HL-60 (cell line): Measurements from ENCODE around the gene CHPF2.

ENCODE experiments used
- DNase-seq, 2 experiments: peaks; one replicate each; pipeline ENCODE4 v3.0.0-alpha.2; 2010 to 2020; ENCODE audit warnings: low read depth in 1 of 2, low spot score in 1 of 2
- H3K27ac ChIP-seq: fragments of 250-450 bp; sonication (Bioruptor Pico); replicated peaks from 2 replicates; pipeline ENCODE4 v1.5.1; 2020; ENCODE audit warnings: mild to moderate bottlenecking, moderate library complexity
- H3K27me3 ChIP-seq: fragments of 250-450 bp; sonication (Bioruptor Pico); 2 replicates; pipeline ENCODE4 v1.5.1; 2021; ENCODE audit warnings: mild to moderate bottlenecking, moderate library complexity; ENCODE audit not compliant: insufficient read depth, poor library complexity, severe bottlenecking
- H3K4me3 ChIP-seq: replicated peaks from 2 replicates; pipeline ENCODE4 v1.5.1; 2011; ENCODE audit warnings: mild to moderate bottlenecking, control low read depth, low read length; ENCODE audit not compliant: insufficient read depth
- GABPA ChIP-seq: IDR thresholded peaks from 2 replicates; pipeline ENCODE4 v1.6.1; 2012; ENCODE audit warnings: low read depth
- POLR2AphosphoS5 ChIP-seq: IDR thresholded peaks from 2 replicates; pipeline ENCODE4 v1.6.1; 2012; ENCODE audit warnings: low read depth
- SPI1 ChIP-seq: IDR thresholded peaks from 2 replicates; pipeline ENCODE4 v1.6.1; 2012; ENCODE audit warnings: low read depth, mild to moderate bottlenecking, borderline replicate concordance
- TF ChIP-seq, protein P1 (sequence below): IDR thresholded peaks from 2 replicates; pipeline ENCODE4 v1.6.1; 2012; ENCODE audit warnings: low read depth; ENCODE audit not compliant: insufficient replicate concordance
- TF ChIP-seq, protein P2 (sequence below): IDR thresholded peaks from one replicate; pipeline ENCODE4 v1.5.1; 2011; ENCODE audit warnings: low read length, control low read depth, inconsistent platforms; ENCODE audit not compliant: insufficient read depth

Gene CHPF2

DNA sequence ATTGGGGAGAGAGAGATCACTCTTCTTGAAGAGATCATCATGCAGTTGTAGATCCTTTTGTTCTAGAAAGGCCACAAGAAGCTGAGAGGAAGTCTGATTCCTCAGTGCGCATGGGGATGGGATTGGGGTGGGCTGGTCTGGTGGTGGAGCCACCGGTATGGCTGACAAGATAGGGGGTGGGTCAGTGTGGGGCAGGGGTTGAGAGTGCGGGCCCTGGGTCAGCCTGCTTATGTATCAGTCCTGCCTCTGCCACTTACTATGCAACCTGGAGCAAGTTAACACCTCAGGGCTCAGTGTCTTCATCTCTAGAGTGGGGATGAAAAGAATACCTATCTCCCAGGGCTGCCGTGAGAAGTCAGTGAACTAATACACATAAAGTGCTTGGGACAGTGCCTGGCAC lies 8.3 kb downstream of the CHPF2 start:
- Histone ChIP-seq H3K27ac (no peak overlapping the region), H3K27me3 (peaks cover 8% of the 10 kb centered on the region), H3K4me3 (no peak overlapping the region)
- no peak for DNase-seq
- no peak for TF ChIP-seq GABPA

DNA sequence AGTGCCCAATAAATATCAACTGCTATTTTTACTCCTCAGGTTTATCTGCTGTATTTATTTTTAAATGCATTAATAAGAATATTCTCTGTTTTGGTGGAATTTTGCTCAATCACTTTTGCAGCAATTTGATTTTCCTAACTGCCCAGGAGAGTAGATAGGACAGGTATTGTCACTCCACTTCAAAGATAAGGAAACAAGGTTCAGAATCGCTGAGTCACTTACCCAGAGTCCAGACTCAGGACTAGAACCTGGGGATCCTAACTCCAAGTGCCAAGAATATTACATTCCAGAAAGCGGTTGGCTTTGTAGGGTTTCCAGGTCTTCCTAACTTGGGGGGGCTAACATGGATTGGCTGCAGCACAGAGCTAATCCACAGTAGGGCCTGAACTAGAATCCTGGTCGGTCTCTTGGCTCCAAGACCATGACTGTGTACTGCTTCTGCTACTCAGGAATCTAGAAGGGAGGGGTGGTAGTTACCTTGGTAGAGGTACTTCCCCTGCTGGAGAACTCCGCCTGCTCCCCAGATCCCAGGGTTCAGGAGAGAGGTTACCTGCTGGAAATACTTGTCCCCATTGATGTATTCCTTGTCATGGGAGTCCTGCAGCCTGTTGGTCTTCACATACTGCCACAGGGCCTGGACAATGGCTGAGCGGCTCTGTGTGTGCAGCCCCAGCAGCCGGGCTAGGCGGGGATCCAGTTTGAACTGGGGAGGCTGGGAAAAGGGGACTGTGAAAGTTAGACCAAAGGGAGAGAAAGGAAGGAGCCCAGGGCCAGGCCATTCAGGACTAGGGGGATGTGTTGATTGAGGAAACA lies 8.9 kb downstream of the CHPF2 start:
- Histone ChIP-seq H3K27ac (no peak overlapping the region), H3K27me3 (peaks cover 14% of the 10 kb centered on the region), H3K4me3 (no peak overlapping the region)
- no peak for DNase-seq
- TF ChIP-seq, protein P1, sequence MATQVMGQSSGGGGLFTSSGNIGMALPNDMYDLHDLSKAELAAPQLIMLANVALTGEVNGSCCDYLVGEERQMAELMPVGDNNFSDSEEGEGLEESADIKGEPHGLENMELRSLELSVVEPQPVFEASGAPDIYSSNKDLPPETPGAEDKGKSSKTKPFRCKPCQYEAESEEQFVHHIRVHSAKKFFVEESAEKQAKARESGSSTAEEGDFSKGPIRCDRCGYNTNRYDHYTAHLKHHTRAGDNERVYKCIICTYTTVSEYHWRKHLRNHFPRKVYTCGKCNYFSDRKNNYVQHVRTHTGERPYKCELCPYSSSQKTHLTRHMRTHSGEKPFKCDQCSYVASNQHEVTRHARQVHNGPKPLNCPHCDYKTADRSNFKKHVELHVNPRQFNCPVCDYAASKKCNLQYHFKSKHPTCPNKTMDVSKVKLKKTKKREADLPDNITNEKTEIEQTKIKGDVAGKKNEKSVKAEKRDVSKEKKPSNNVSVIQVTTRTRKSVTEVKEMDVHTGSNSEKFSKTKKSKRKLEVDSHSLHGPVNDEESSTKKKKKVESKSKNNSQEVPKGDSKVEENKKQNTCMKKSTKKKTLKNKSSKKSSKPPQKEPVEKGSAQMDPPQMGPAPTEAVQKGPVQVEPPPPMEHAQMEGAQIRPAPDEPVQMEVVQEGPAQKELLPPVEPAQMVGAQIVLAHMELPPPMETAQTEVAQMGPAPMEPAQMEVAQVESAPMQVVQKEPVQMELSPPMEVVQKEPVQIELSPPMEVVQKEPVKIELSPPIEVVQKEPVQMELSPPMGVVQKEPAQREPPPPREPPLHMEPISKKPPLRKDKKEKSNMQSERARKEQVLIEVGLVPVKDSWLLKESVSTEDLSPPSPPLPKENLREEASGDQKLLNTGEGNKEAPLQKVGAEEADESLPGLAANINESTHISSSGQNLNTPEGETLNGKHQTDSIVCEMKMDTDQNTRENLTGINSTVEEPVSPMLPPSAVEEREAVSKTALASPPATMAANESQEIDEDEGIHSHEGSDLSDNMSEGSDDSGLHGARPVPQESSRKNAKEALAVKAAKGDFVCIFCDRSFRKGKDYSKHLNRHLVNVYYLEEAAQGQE = no peak
- TF ChIP-seq GABPA = no peak
- no peak for TF ChIP-seq SPI1
- no peak for TF ChIP-seq POLR2AphosphoS5
- TF ChIP-seq, protein P2, sequence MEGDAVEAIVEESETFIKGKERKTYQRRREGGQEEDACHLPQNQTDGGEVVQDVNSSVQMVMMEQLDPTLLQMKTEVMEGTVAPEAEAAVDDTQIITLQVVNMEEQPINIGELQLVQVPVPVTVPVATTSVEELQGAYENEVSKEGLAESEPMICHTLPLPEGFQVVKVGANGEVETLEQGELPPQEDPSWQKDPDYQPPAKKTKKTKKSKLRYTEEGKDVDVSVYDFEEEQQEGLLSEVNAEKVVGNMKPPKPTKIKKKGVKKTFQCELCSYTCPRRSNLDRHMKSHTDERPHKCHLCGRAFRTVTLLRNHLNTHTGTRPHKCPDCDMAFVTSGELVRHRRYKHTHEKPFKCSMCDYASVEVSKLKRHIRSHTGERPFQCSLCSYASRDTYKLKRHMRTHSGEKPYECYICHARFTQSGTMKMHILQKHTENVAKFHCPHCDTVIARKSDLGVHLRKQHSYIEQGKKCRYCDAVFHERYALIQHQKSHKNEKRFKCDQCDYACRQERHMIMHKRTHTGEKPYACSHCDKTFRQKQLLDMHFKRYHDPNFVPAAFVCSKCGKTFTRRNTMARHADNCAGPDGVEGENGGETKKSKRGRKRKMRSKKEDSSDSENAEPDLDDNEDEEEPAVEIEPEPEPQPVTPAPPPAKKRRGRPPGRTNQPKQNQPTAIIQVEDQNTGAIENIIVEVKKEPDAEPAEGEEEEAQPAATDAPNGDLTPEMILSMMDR = no peak

DNA sequence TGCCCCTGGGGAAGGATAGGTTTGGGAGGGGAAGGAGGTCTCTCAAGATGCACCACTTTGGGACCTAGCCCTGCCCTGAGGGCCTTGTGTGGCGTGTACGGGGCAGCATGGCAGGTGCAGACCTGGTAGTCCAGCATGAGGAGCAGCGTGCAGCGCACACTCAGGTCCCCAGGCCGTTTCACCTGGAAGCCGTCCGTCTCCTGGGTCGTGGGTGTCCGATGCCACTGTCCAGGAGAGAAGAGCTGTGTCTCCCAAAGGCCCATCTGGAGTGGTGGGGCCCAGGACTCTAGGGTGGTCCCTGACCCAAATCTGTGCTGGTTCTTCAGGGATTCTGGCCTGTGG lies 9.4 kb downstream of the CHPF2 start:
- TF ChIP-seq, protein P1 = no peak
- TF ChIP-seq SPI1 (no peak), GABPA (no peak), POLR2AphosphoS5 (no peak)
- TF ChIP-seq, protein P2 = no peak
- Histone ChIP-seq H3K27me3 (peaks cover 20% of the 10 kb centered on the region), H3K27ac (no peak overlapping the region), H3K4me3 (no peak overlapping the region)
- DNase-seq = no peak

DNA sequence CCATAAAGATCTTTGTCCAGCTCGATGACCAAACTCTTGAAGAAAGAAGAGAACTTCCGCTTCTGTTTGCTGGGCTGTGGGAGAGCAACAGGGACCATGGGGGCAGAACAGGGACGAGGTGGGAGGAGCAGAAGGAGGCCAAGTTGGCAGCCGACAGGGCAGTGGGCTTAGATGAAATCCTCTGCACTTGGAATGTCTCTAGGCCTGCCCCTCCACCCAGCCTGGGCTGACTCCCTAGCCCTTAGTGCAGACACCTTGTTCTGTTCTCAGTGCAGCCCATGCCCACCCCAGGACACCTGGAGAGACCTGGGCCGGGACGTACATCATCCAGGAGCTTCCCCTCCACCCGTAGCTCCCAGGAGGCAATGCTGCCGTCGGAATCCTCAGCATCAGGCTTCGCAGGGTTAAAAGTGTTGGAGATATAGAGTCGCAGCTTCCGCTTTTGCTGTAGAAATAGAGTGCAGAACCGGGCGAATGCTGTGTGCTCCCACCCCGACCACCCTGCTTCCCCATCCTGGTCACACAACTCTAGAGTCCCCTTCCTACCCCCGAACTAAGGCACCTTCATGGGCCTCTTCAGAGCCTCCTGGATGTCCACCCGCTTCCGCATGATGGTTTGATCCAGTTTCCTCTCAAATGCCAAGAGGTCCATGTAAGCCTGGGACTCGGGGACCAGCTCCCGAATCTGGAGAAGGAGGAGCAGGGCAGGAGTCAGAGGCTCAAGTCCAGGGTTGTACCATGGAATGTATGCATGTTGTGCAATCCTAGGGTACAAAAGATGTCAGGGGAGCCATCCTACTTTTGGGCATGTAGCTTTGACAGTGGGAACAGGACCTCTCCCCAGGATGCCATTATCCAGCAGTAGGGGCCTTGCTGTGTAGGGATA lies 10.1 kb downstream of the CHPF2 start:
- DNase-seq = no peak
- TF ChIP-seq POLR2AphosphoS5 (no peak), GABPA (no peak)
- TF ChIP-seq, protein P1 = no peak
- Histone ChIP-seq H3K4me3 (no peak overlapping the region), H3K27ac (no peak overlapping the region), H3K27me3 (peaks cover 27% of the 10 kb centered on the region)
